H54 (cell line): ENCODE measurements around the gene CREM.

Experiments
- DNase-seq: peaks from one replicate; pipeline ENCODE4 v3.0.0; 2011; ENCODE audit warnings: low spot score, mixed read lengths; ENCODE audit not compliant: insufficient read length
- FAIRE-seq: peaks from 3 replicates; lab custom pipeline; 2011; peaks lifted over from hg19 to GRCh38; lab: Jason Lieb, UNC
- POLR2A ChIP-seq: IDR thresholded peaks from 2 replicates; pipeline ENCODE4 v1.6.1; 2011; ENCODE audit warnings: low read depth, mild to moderate bottlenecking, low read length

The CREM gene

GRCh38 chr10:35119378-35119777 is 7.3 kb upstream of the CREM start:
- FAIRE-seq: no peak
- TF ChIP-seq POLR2A: no peak
- DNase-seq: no peak

- TF ChIP-seq POLR2A: no peak
- DNase-seq (no peak), FAIRE-seq (no peak)
Measured at GRCh38 chr10:35124540-35124939, 2.1 kb upstream of the CREM start.

- no peak for TF ChIP-seq POLR2A
- DNase-seq: no peak
- FAIRE-seq: no peak
Measured at GRCh38 chr10:35126062-35126529, 550 bp upstream of the CREM start.

- no peak for TF ChIP-seq POLR2A
- DNase-seq (peak; percentile 53), FAIRE-seq (no peak)
Measured at GRCh38 chr10:35127289-35127891, 744 bp downstream of the CREM start.

GRCh38 chr10:35129185-35129674 is 2.6 kb downstream of the CREM start:
- FAIRE-seq: no peak

GRCh38 chr10:35130663-35131062 is 4.0 kb downstream of the CREM start:
- FAIRE-seq (peak; percentile 62), DNase-seq (no peak)
- TF ChIP-seq POLR2A: no peak

More at GRCh38 chr10:35129185-35129674, 2.6 kb downstream of the CREM start:
- no peak for DNase-seq
- no peak for TF ChIP-seq POLR2A

- no peak for TF ChIP-seq POLR2A
- no peak for DNase-seq
- FAIRE-seq: no peak
Measured at GRCh38 chr10:35132727-35133126, 6.1 kb downstream of the CREM start.

- TF ChIP-seq POLR2A: no peak
- DNase-seq: no peak
- FAIRE-seq: no peak
Measured at GRCh38 chr10:35133586-35133985, 6.9 kb downstream of the CREM start.

GRCh38 chr10:35135861-35136260 is 9.2 kb downstream of the CREM start:
- DNase-seq: no peak
- no peak for TF ChIP-seq POLR2A
- FAIRE-seq: no peak

- DNase-seq (no peak), FAIRE-seq (peak; percentile 61)
- no peak for TF ChIP-seq POLR2A
Measured at GRCh38 chr10:35136263-35136815, 9.7 kb downstream of the CREM start.

- no peak for DNase-seq
- FAIRE-seq: no peak
- no peak for TF ChIP-seq POLR2A
Measured at GRCh38 chr10:35140126-35140525, 13.5 kb downstream of the CREM start.

GRCh38 chr10:35140727-35141126 is 14.1 kb downstream of the CREM start:
- FAIRE-seq (no peak), DNase-seq (no peak)
- no peak for TF ChIP-seq POLR2A

- FAIRE-seq (no peak), DNase-seq (no peak)
- no peak for TF ChIP-seq POLR2A
Measured at GRCh38 chr10:35150308-35150707, 23.7 kb downstream of the CREM start.

GRCh38 chr10:35152992-35153391 is 26.3 kb downstream of the CREM start:
- TF ChIP-seq POLR2A: no peak
- FAIRE-seq (no peak), DNase-seq (no peak)

GRCh38 chr10:35153716-35154115 is 27.1 kb downstream of the CREM start:
- DNase-seq (no peak), FAIRE-seq (no peak)
- no peak for TF ChIP-seq POLR2A
